IPS-15b (cell line): ENCODE results near the gene RBKS.
"Not testable (repeated sequence)": the region's sequence is repeated elsewhere in the genome, so short reads cannot be mapped to it uniquely, and the experiment has no call there.

Experiments
- H3K27me3 ChIP-seq: one replicate; pipeline ENCODE4 v1.6.1; 2013; ENCODE audit warnings: low read length; ENCODE audit not compliant: control insufficient read depth, insufficient read depth
- H3K36me3 ChIP-seq: one replicate; pipeline ENCODE4 v1.6.1; 2013; ENCODE audit warnings: low read length; ENCODE audit not compliant: control insufficient read depth, insufficient read depth
- H3K4me1 ChIP-seq: one replicate; pipeline ENCODE4 v1.6.1; 2013; ENCODE audit warnings: mild to moderate bottlenecking, low read length; ENCODE audit not compliant: control insufficient read depth, insufficient read depth
- H3K4me3 ChIP-seq: one replicate; pipeline ENCODE4 v1.5.1; 2013; ENCODE audit warnings: low read depth, low read length
- H3K9ac ChIP-seq: one replicate; pipeline ENCODE4 v1.6.1; 2013; ENCODE audit warnings: low read depth, mild to moderate bottlenecking, low read length
- H3K9me3 ChIP-seq: one replicate; pipeline ENCODE4 v1.6.1; 2013; ENCODE audit warnings: mild to moderate bottlenecking, low read length; ENCODE audit not compliant: control insufficient read depth, insufficient read depth

The RBKS gene

GRCh38 chr2:27771202-27771547 lies 119.0 kb downstream of the RBKS start:
- Histone ChIP-seq H3K36me3 (no peaks in the 10 kb centered on the region), H3K9me3 (no peaks in the 10 kb centered on the region), H3K4me1 (peaks cover 4% of the 10 kb centered on the region), H3K9ac (peak overlapping the region; percentile 79), H3K27me3 (no peaks in the 10 kb centered on the region), H3K4me3 (peak overlapping the region; percentile 99)

GRCh38 chr2:27766287-27766661 lies 123.9 kb downstream of the RBKS start:
- Histone ChIP-seq H3K4me3 (no peak overlapping the region), H3K9ac (no peak overlapping the region), H3K27me3 (no peaks in the 10 kb centered on the region), H3K4me1 (no peaks in the 10 kb centered on the region), H3K9me3 (no peaks in the 10 kb centered on the region), H3K36me3 (no peaks in the 10 kb centered on the region)

- Histone ChIP-seq H3K27me3 (no peaks in the 10 kb centered on the region), H3K4me1 (no peaks in the 10 kb centered on the region), H3K9me3 (no peaks in the 10 kb centered on the region), H3K36me3 (no peaks in the 10 kb centered on the region), H3K9ac (no peak overlapping the region), H3K4me3 (no peak overlapping the region)
Observed at GRCh38 chr2:27765621-27766286, 124.4 kb downstream of the RBKS start.

- not testable (repeated sequence) for H3K9ac ChIP-seq, H3K4me3 ChIP-seq, H3K9me3 ChIP-seq, H3K36me3 ChIP-seq, H3K4me1 ChIP-seq, H3K27me3 ChIP-seq
Observed at GRCh38 chr2:27764526-27764925, 125.7 kb downstream of the RBKS start.

GRCh38 chr2:27763907-27764267 lies 126.3 kb downstream of the RBKS start:
- Histone ChIP-seq H3K4me1 (no peaks in the 10 kb centered on the region), H3K27me3 (no peaks in the 10 kb centered on the region), H3K36me3 (no peaks in the 10 kb centered on the region), H3K4me3 (no peak overlapping the region), H3K9ac (no peak overlapping the region), H3K9me3 (no peaks in the 10 kb centered on the region)

GRCh38 chr2:27762951-27763906 lies 127.0 kb downstream of the RBKS start:
- H3K36me3 ChIP-seq = no peaks in the 10 kb centered on the region
- H3K27me3 ChIP-seq = no peaks in the 10 kb centered on the region
- H3K4me1 ChIP-seq = no peaks in the 10 kb centered on the region
- H3K9me3 ChIP-seq = no peaks in the 10 kb centered on the region
- no peak overlapping the region for H3K4me3 ChIP-seq
- no peak overlapping the region for H3K9ac ChIP-seq

- no peaks in the 10 kb centered on the region for H3K27me3 ChIP-seq
- H3K4me3 ChIP-seq = no peak overlapping the region
- no peaks in the 10 kb centered on the region for H3K9me3 ChIP-seq
- H3K36me3 ChIP-seq = no peaks in the 10 kb centered on the region
- peaks cover 8% of the 10 kb centered on the region for H3K4me1 ChIP-seq
- H3K9ac ChIP-seq = no peak overlapping the region
Observed at GRCh38 chr2:27756544-27757498, 133.4 kb downstream of the RBKS start.

GRCh38 chr2:27756091-27756490 lies 134.1 kb downstream of the RBKS start:
- Histone ChIP-seq H3K4me3 (no peak overlapping the region), H3K27me3 (no peaks in the 10 kb centered on the region), H3K4me1 (peaks cover 8% of the 10 kb centered on the region), H3K9me3 (no peaks in the 10 kb centered on the region), H3K9ac (no peak overlapping the region), H3K36me3 (no peaks in the 10 kb centered on the region)

- H3K27me3 ChIP-seq = no peaks in the 10 kb centered on the region
- no peak overlapping the region for H3K9ac ChIP-seq
- peaks cover 8% of the 10 kb centered on the region for H3K4me1 ChIP-seq
- H3K4me3 ChIP-seq = no peak overlapping the region
- no peaks in the 10 kb centered on the region for H3K36me3 ChIP-seq
- H3K9me3 ChIP-seq = no peaks in the 10 kb centered on the region
Observed at GRCh38 chr2:27754831-27755230, 135.4 kb downstream of the RBKS start.

GRCh38 chr2:27754138-27754588 lies 136.0 kb downstream of the RBKS start:
- H3K36me3 ChIP-seq = no peaks in the 10 kb centered on the region
- H3K9ac ChIP-seq = no peak overlapping the region
- H3K4me1 ChIP-seq = peaks cover 8% of the 10 kb centered on the region
- no peak overlapping the region for H3K4me3 ChIP-seq
- H3K9me3 ChIP-seq = no peaks in the 10 kb centered on the region
- H3K27me3 ChIP-seq = no peaks in the 10 kb centered on the region

GRCh38 chr2:27752551-27753237 lies 137.5 kb downstream of the RBKS start:
- Histone ChIP-seq H3K9me3 (no peaks in the 10 kb centered on the region), H3K36me3 (no peaks in the 10 kb centered on the region), H3K27me3 (no peaks in the 10 kb centered on the region), H3K4me1 (peaks cover 8% of the 10 kb centered on the region), H3K9ac (peak overlapping the region; percentile 84), H3K4me3 (peak overlapping the region; percentile 66)
